ENCODE data around the gene PLEKHJ1.

DNA sequence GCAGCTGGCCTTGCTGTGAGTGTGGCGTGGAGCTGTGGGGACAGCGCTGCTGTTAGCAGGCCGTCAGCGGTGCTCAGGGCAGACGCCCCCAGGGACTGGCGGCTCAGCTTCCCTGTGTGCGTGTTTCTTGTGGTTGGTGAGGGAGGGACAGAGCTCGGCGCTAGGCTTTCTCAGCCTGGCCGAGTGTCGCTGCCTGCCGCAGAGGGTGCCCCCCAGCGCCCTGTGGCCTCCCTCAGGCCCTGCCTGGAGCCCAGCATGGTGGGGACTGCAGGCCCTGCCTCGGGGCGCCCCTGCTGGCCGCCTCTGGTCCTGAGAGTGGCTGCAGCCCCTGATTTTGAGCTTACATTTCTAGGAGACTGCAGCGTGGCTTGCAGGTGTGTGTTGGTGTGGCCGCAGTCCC is 36.9 kb downstream of the PLEKHJ1 start:
- TF ChIP-seq, protein P1, sequence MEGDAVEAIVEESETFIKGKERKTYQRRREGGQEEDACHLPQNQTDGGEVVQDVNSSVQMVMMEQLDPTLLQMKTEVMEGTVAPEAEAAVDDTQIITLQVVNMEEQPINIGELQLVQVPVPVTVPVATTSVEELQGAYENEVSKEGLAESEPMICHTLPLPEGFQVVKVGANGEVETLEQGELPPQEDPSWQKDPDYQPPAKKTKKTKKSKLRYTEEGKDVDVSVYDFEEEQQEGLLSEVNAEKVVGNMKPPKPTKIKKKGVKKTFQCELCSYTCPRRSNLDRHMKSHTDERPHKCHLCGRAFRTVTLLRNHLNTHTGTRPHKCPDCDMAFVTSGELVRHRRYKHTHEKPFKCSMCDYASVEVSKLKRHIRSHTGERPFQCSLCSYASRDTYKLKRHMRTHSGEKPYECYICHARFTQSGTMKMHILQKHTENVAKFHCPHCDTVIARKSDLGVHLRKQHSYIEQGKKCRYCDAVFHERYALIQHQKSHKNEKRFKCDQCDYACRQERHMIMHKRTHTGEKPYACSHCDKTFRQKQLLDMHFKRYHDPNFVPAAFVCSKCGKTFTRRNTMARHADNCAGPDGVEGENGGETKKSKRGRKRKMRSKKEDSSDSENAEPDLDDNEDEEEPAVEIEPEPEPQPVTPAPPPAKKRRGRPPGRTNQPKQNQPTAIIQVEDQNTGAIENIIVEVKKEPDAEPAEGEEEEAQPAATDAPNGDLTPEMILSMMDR (conservative IDR thresholded peaks at IDR 0.05; ENCODE audit: low read length) = peak; percentile 31
- TF ChIP-seq EZH2phosphoT487 (IDR thresholded peaks at IDR 0.05; ENCODE audit: borderline replicate concordance) = no peak

Data from Loucy (cell line).